ENCODE results near the gene LPA.

Gene LPA

DNA sequence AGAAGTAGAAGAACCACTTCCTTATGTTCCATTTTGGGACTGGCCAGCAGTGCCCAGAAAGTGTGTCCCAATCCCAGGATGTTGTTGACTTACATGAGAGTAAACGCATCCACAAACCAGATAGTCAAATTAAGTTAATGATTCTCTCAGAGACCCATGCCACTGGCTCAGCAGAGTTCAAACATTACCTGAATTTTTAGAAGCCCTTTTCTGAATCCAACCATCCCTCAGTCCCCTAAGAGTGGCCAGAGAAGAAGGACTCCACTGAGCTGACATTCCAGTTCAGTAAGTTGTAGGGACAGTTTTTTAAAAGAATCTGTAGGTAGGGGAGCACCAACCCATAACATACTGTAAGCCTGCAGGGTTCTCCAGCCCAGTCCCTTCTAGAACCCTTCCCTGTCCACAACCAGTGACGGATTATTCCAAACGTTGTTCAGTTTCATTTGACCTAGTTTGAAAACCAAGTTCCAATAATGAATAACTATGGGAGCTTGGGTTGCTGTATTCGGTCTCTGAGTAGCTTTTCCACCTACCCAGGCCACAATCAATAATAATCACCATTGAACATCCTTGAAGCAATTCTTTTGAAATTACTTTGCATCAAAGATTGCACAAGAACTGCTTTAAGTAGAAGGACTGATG lies 153.0 kb downstream of the LPA start:
- no peak for DNase-seq (ENCODE audit: low spot score)

DNA sequence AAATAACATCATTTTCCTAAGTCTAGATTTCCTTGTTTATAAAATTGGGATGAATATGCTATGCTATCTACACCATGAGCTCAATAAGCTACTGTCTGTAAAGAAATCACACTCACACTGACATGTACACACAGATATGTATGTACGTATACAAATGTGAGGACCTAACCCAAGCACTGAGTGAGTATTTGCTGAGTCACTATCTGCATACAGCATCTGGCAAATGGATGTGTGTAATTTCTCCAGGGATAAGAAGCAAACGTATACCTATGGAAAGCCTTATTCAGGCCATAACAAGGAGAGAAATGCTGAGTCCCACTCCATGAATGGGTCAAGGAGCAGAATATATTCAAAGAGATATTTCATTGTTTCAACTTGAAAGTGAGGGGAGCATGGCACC lies 153.9 kb downstream of the LPA start:
- DNase-seq (ENCODE audit: low spot score): no peak

GRCh38 chr6:160509610-160510009 lies 154.5 kb downstream of the LPA start:
- DNase-seq (ENCODE audit: low spot score): no peak

DNA sequence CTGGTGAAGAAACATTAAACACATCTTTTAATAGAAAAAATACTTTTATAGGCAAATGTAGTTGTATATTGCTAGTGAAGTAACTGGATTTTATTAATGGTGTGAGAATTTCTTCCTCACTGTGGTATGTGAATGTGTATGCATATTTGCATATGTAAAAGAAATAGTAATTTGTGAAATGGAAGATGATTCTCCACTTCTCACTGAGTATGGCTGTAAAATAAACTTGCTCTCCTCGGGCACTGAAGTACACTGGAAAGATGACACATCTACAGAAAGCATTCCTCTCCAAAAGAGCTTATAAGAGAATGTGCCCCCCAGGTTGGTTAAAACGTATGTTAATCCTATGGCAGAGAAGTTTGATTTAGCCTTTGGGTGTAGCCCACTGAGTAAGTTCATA lies 155.5 kb downstream of the LPA start:
- no peak for DNase-seq (ENCODE audit: low spot score)

DNA sequence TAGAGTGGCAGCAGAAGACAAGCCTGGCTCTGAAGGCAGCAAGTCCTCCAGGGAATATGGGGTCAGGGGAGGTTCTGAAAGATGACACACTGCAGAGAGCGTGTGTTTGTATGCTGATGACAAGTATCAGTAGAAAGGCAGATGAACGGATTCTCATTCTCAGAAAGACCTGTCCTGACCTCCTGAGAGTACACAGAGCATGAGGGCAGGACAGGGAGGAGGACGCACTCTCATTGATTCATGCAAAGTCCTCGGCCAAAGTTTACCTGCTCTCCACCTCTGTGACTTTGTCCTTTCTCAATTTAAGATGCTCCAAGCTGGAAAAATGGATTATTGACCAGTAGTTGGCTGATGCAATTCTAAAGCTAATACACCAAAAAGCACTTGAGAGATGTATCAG lies 156.7 kb downstream of the LPA start:
- DNase-seq (ENCODE audit: low spot score): no peak

- no peak for DNase-seq (ENCODE audit: low spot score)
These were observed 158.1 kb downstream of the LPA start for GRCh38 chr6:160505970-160506369.

DNA sequence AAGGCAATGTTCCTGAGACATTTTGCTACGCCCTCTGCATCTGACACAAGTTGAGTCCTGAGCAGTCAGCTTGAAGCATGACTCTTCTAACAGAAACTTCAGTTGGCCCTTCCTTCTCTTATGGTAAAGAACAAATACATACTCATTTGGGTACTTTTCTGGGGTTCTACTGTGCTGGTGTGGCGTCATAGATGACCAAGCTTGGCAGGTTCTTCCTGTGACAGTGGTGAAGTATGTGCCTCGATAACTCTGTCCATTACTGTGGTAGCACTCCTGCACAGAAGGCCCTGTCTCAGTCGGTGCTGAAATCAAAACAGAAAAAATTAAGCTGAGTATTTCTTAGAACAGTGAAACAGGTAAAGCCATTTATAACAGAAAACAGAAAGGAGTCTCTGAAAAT lies 163.4 kb downstream of the LPA start:
- no peak for DNase-seq (ENCODE audit: low spot score)

GRCh38 chr6:160494576-160494975 lies 169.5 kb downstream of the LPA start:
- DNase-seq (ENCODE audit: low spot score): no peak

GRCh38 chr6:160489091-160489490 lies 175.0 kb downstream of the LPA start:
- DNase-seq (ENCODE audit: low spot score): no peak

DNA sequence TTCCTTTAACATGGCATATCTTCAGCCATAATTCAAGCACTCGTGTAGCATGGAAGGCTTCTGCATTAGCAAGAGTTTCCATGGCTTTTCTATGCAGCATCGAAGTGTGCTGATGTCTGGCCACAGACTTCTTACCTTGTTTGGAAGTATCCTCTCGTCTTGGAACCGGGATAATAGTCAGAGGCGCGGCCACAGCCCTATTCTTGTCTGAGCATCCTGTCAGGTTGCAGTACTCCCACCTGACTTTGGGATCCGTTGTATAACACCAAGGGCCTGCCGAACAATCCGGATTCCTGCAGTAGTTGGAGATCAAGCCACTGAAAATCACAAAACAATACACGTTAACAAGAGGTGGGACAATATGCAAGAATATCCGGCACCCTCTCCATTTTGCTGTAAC lies 177.0 kb downstream of the LPA start:
- DNase-seq (ENCODE audit: low spot score): no peak
